Osteoblast (primary cell): ENCODE data around the gene KLF8. TPM values are rescaled to one million over a fixed set of nuclear protein-coding genes. Genes with fewer than 3 reads are reported as not detected.

Experiments
- DNase-seq: peaks from one replicate; pipeline ENCODE4 v3.0.0; 2011; ENCODE audit warnings: low spot score, mixed read lengths; ENCODE audit not compliant: insufficient read length; ENCODE audit errors: missing footprints
- H2AFZ ChIP-seq: 2 replicates; pipeline ENCODE4 v1.6.0; 2011; ENCODE audit warnings: mild to moderate bottlenecking, low read length
- H3K27ac ChIP-seq: 2 replicates; pipeline ENCODE4 v1.5.1; 2011; ENCODE audit warnings: mild to moderate bottlenecking, low read depth, low read length, moderate library complexity
- H3K27me3 ChIP-seq: 2 replicates; pipeline ENCODE4 v1.6.0; 2012; ENCODE audit warnings: mild to moderate bottlenecking, control low read depth, inconsistent platforms, low read length, moderate library complexity; ENCODE audit not compliant: insufficient read depth
- H3K36me3 ChIP-seq: 2 replicates; pipeline ENCODE4 v1.5.1; 2011; ENCODE audit warnings: mild to moderate bottlenecking, low read length, control low read depth, moderate library complexity; ENCODE audit not compliant: insufficient read depth
- H3K4me1 ChIP-seq: 2 replicates; pipeline ENCODE4 v1.5.1; 2011; ENCODE audit warnings: mild to moderate bottlenecking, low read length, control low read depth, moderate library complexity; ENCODE audit not compliant: insufficient read depth
- H3K4me2 ChIP-seq: 2 replicates; pipeline ENCODE4 v1.6.0; 2011; ENCODE audit warnings: mild to moderate bottlenecking, low read length; ENCODE audit not compliant: insufficient read depth
- H3K4me3 ChIP-seq: fragments of 200-600 bp; sonication (generic); 3 replicates; pipeline ENCODE4 v1.5.1; 2012; ENCODE audit warnings: mild to moderate bottlenecking, low read length, inconsistent platforms; ENCODE audit not compliant: insufficient read depth
- H3K79me2 ChIP-seq: 2 replicates; pipeline ENCODE4 v1.6.0; 2012; ENCODE audit warnings: mild to moderate bottlenecking, low read length, control low read depth, inconsistent platforms; ENCODE audit not compliant: insufficient read depth
- H3K9me3 ChIP-seq: 2 replicates; pipeline ENCODE4 v1.5.1; 2011; ENCODE audit warnings: low read depth, low read length, control low read depth
- H4K20me1 ChIP-seq: 2 replicates; pipeline ENCODE4 v1.6.0; 2012; ENCODE audit warnings: mild to moderate bottlenecking, low read length, control low read depth; ENCODE audit not compliant: insufficient read depth
- total RNA-seq: library from RNA; depleted of rRNA; stranded (reverse); fragments of >200 nt; gene quantifications from 2 replicates; pipeline ENCODE4 v1.2.3, GENCODE V29; 2012
- TF ChIP-seq, protein P1 (sequence below): IDR thresholded peaks from 2 replicates; pipeline ENCODE4 v1.5.1; 2011; ENCODE audit warnings: mild to moderate bottlenecking, low read depth, low read length, moderate library complexity; ENCODE audit errors: extremely low read depth

KLF8 gene
- total RNA-seq, 1 donor = 1.1 TPM

DNA sequence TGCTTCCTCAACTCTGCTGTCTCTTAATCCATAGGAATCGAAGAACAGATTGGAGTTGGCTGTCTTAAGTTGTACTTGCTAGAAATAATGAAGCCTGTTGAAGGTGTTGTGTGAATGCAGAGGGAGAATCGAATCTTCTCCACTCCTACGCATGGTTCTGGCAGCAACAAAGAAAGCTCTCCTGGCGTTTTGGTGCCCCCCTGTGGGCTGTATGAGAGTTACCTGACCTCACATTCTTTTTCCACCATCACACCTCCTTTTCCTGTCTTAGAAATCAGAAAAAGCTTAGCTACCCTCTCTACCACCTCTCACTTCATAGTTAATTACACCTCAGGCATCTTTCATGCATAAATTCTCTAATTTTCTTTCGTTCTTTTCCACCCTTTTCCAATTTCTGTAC lies 16.3 kb downstream of the KLF8 start:
- Histone ChIP-seq H3K4me1 (no peaks in the 10 kb centered on the region), H3K36me3 (no peaks in the 10 kb centered on the region), H4K20me1 (no peaks in the 10 kb centered on the region), H3K27ac (no peak overlapping the region), H3K27me3 (no peaks in the 10 kb centered on the region), H3K9me3 (no peaks in the 10 kb centered on the region), H3K4me3 (no peak overlapping the region), H3K79me2 (no peaks in the 10 kb centered on the region), H3K4me2 (no peak overlapping the region), H2AFZ (no peak overlapping the region)
- no peak for DNase-seq
- TF ChIP-seq, protein P1, sequence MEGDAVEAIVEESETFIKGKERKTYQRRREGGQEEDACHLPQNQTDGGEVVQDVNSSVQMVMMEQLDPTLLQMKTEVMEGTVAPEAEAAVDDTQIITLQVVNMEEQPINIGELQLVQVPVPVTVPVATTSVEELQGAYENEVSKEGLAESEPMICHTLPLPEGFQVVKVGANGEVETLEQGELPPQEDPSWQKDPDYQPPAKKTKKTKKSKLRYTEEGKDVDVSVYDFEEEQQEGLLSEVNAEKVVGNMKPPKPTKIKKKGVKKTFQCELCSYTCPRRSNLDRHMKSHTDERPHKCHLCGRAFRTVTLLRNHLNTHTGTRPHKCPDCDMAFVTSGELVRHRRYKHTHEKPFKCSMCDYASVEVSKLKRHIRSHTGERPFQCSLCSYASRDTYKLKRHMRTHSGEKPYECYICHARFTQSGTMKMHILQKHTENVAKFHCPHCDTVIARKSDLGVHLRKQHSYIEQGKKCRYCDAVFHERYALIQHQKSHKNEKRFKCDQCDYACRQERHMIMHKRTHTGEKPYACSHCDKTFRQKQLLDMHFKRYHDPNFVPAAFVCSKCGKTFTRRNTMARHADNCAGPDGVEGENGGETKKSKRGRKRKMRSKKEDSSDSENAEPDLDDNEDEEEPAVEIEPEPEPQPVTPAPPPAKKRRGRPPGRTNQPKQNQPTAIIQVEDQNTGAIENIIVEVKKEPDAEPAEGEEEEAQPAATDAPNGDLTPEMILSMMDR = peak; percentile 70

DNA sequence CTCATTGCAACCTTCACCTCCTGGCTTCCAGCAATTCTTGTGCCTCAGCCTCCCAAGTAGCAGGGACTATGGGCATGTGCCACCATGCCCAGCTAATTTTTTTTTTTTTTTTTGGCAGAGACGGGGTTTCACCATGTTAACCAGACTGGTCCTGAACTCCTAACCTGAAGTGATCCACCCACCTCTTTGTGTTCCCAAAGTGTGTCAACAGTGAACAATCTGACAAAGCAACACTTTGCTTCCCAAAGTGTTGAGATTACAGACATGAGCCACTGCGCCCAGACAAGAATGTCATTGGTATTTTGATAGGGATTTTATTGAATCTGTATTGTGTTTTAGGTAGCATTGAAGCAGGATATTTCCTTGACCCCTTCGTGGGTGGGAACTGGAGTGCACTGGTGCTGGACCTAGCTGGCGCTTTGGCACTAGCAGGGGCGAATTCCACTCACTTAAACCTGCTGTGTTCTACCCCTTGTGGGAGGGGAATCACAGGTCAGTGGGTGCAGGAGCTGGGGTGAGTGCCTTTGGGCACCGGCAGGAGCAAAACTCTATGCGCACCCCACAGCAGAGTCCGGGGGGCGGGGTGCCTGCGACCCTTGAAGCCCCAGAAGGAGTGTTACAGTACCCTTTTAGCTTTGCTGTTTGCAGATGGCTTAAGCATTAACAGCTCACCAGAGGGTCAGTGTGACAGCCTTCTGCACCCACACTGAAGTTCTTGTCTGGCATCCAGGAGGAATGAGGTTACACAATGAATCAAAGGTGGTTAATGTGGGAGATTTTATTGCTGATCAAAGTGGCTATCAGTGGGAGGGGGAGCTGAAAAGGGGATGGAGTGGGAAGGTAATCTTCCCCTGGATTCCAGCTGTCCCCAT lies 21.9 kb downstream of the KLF8 start:
- TF ChIP-seq, protein P1 = no peak
- no peaks in the 10 kb centered on the region for H4K20me1 ChIP-seq
- H3K4me1 ChIP-seq = no peaks in the 10 kb centered on the region
- H3K36me3 ChIP-seq = no peaks in the 10 kb centered on the region
- H2AFZ ChIP-seq = no peak overlapping the region
- no peak for DNase-seq
- H3K27ac ChIP-seq = no peak overlapping the region
- no peaks in the 10 kb centered on the region for H3K79me2 ChIP-seq
- H3K27me3 ChIP-seq = no peaks in the 10 kb centered on the region
- H3K9me3 ChIP-seq = no peaks in the 10 kb centered on the region
- H3K4me2 ChIP-seq = no peak overlapping the region
- H3K4me3 ChIP-seq = no peak overlapping the region

DNA sequence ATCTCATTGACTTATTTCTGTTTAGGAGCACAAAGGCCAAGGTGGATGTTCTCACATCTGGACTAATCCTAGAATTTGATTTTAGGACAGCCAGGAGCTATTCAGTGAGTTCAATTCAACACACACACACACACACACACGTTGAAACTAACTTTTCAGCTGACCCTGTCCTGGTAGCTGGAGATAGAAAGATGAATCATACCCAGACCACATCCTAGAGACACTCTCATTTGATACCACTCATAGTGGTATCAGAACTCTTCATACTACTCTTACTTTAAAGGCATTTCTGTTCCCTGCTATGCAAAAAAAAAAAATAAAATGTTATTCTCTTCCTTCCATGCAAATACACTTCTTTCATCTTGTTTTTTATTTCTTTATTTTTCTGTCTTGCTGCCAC lies 36.7 kb downstream of the KLF8 start:
- Histone ChIP-seq H3K4me3 (no peak overlapping the region), H2AFZ (no peak overlapping the region), H4K20me1 (no peaks in the 10 kb centered on the region), H3K4me2 (no peak overlapping the region), H3K79me2 (no peaks in the 10 kb centered on the region), H3K36me3 (no peaks in the 10 kb centered on the region), H3K27me3 (no peaks in the 10 kb centered on the region), H3K27ac (no peak overlapping the region), H3K9me3 (no peaks in the 10 kb centered on the region), H3K4me1 (no peaks in the 10 kb centered on the region)
- TF ChIP-seq, protein P1 = no peak
- DNase-seq = no peak

DNA sequence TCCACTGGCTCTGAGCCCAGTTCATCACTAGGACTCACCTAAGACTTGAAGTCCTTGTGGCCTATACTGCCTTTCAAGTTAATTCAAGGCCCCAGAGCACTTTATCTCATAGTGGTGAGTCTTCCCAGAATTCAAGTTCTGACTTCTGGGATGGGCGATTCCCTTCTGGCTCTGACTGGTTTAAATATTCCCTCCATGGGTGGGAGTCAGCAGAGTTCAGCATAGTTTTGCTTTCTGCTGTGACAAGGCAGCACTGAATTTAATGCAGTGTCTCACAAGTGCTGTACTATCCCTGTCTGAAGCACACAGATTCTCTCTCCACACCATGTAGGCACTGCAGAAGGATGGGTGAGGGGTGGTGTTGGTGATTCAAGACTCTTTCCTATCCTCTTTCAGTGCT lies 46.5 kb downstream of the KLF8 start:
- no peak overlapping the region for H3K27ac ChIP-seq
- TF ChIP-seq, protein P1 = no peak

More for the DNA sequence above, 46.5 kb downstream of the KLF8 start:
- Histone ChIP-seq H3K36me3 (no peaks in the 10 kb centered on the region), H3K9me3 (no peaks in the 10 kb centered on the region), H3K4me2 (no peak overlapping the region), H3K4me1 (no peaks in the 10 kb centered on the region), H3K27me3 (no peaks in the 10 kb centered on the region), H2AFZ (no peak overlapping the region), H4K20me1 (no peaks in the 10 kb centered on the region), H3K4me3 (no peak overlapping the region), H3K79me2 (no peaks in the 10 kb centered on the region)
- no peak for DNase-seq
